Muscle of leg (tissue), 11 donors: ENCODE measurements around the gene MAP1A. TPM values are rescaled to one million over a fixed set of nuclear protein-coding genes. Genes with fewer than 3 reads are reported as not detected.
"Not testable (repeated sequence)": the region's sequence is repeated elsewhere in the genome, so short reads cannot be mapped to it uniquely, and the experiment has no call there.

Experiments
- DNase-seq: peaks from one replicate; pipeline ENCODE4 v3.0.0; 2013
- H3K27ac ChIP-seq: one replicate; pipeline ENCODE4 v1.5.1; 2013; ENCODE audit warnings: mild to moderate bottlenecking, low read length, control low read depth
- H3K27me3 ChIP-seq: one replicate; pipeline ENCODE4 v1.6.1; 2013; ENCODE audit warnings: low read length; ENCODE audit not compliant: control insufficient read depth, insufficient read depth
- H3K36me3 ChIP-seq: one replicate; pipeline ENCODE4 v1.6.1; 2013; ENCODE audit warnings: low read length; ENCODE audit not compliant: control insufficient read depth, insufficient read depth
- H3K4me1 ChIP-seq: one replicate; pipeline ENCODE4 v1.6.1; 2013; ENCODE audit warnings: low read length; ENCODE audit not compliant: control insufficient read depth, insufficient read depth
- H3K4me3 ChIP-seq: one replicate; pipeline ENCODE4 v1.5.1; 2013; ENCODE audit warnings: low read length, control low read depth
- H3K9me3 ChIP-seq: replicated peaks from 2 replicates; pipeline ENCODE4 v1.6.1; 2013; ENCODE audit warnings: low read depth, low read length; ENCODE audit not compliant: control insufficient read depth
- WGBS: methylation state at CpG from one replicate; pipeline ENCODE4 v1.1.5; 2013; ENCODE audit warnings: missing lambda C conversion rate; ENCODE audit not compliant: insufficient coverage; 5-methylcytosine and 5-hydroxymethylcytosine counted together
- polyA plus RNA-seq, 8 donors: library from polyadenylated mRNA; unstranded; fragments of 120-200 nt; gene quantifications; one replicate each; pipeline versions ENCODE4 v1.2.1 to v1.2.3, GENCODE V29; 2013; ENCODE audit warnings: inconsistent platforms in 1 of 8, low replicate concordance in 1 of 8; ENCODE audit not compliant: insufficient read length in 8 of 8, insufficient read depth in 1 of 8
- total RNA-seq: library from RNA; stranded (reverse); fragments of 120-200 nt; gene quantifications from one replicate; pipeline ENCODE4 v1.2.4, GENCODE V29; 2013

The MAP1A gene
- total and polyA plus RNA-seq, 9 donors: 22.9 to 56.2 (median 42.8) TPM

- DNase-seq: no peak
- peaks cover 18% of the 10 kb centered on the region for H3K4me1 ChIP-seq
- H3K4me3 ChIP-seq: no peak overlapping the region
- no peaks in the 10 kb centered on the region for H3K9me3 ChIP-seq
- 97% methylated on average over 8 of the region's 15 CpGs for WGBS
- peaks cover 52% of the 10 kb centered on the region for H3K36me3 ChIP-seq
- no peak overlapping the region for H3K27ac ChIP-seq
- no peaks in the 10 kb centered on the region for H3K27me3 ChIP-seq
Observed at GRCh38 chr15:43529141-43529540, 11.7 kb downstream of the MAP1A start.

GRCh38 chr15:43529587-43530345 is 12.4 kb downstream of the MAP1A start:
- 89% methylated on average over 10 of the region's 12 CpGs for WGBS
- no peak overlapping the region for H3K27ac ChIP-seq
- H3K36me3 ChIP-seq: peaks cover 48% of the 10 kb centered on the region
- H3K4me1 ChIP-seq: peaks cover 18% of the 10 kb centered on the region
- no peaks in the 10 kb centered on the region for H3K27me3 ChIP-seq
- H3K4me3 ChIP-seq: no peak overlapping the region
- no peaks in the 10 kb centered on the region for H3K9me3 ChIP-seq
- no peak for DNase-seq

DNA sequence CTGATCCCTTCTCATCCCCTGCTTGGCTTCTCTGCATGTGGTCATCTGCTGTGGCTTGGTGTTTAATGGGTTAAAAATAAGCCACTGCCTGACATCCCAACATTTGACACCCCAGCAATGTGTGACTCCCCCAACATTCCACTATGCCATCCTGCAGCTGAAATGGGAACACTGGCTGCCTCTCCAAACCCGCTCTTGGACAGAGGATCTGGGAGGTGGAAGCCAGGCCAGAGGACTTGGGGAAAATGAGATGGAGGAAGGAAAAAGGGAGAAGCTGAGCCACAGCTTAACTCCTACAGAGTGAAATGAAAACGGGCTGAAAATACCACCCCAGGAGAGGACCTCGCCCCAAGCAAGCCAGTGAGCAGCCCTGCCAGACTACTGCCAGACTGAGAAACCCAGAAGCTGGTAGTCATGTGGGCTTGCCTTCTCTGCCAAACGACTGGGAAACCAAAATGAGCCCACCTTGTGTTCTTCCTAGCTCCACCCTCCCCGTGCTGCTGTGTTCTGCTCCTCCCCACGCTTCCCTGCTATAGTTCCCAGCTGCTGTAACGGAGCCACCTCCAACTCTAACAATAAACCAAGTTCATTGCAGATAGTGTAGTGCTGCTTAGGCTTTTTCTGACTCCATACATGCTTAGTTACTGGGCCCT is 13.7 kb downstream of the MAP1A start:
- no peaks in the 10 kb centered on the region for H3K27me3 ChIP-seq
- WGBS: 7% methylated on average over 3 of the region's 7 CpGs
- H3K4me1 ChIP-seq: peaks cover 18% of the 10 kb centered on the region
- H3K4me3 ChIP-seq: no peak overlapping the region
- peak; percentile 60 for DNase-seq
- H3K27ac ChIP-seq: peak overlapping the region; percentile 9
- H3K9me3 ChIP-seq: no peaks in the 10 kb centered on the region
- H3K36me3 ChIP-seq: peaks cover 34% of the 10 kb centered on the region

DNA sequence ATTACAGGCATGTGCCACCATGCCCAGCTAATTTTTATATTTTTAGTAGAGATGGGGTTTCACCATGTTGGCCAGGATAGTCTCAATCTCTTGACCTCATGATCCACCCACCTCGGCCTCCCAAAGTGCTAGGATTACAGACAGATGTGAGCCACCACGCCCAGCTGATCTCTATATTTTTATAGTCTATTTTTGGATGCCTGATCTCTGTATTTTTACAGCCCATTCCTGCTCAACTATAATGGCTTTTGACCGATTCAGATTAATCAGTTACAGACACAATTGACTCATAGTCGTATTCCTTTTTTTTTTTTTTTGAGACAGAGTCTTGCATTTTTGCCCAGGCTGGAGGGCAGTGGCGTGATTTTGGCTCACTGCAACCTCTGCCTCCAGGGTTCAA is 15.4 kb downstream of the MAP1A start:
- H3K9me3 ChIP-seq, H3K27me3 ChIP-seq, H3K27ac ChIP-seq, DNase-seq, H3K4me3 ChIP-seq: not testable (repeated sequence)
- peaks cover 18% of the 10 kb centered on the region for H3K4me1 ChIP-seq
- 69% methylated on average over 2 of the region's 5 CpGs for WGBS
- peaks cover 24% of the 10 kb centered on the region for H3K36me3 ChIP-seq

- no peak overlapping the region for H3K27ac ChIP-seq
- 83% methylated on average over 3 of the region's 3 CpGs for WGBS
- H3K4me1 ChIP-seq: peaks cover 18% of the 10 kb centered on the region
- H3K27me3 ChIP-seq: no peaks in the 10 kb centered on the region
- H3K36me3 ChIP-seq: peaks cover 7% of the 10 kb centered on the region
- no peaks in the 10 kb centered on the region for H3K9me3 ChIP-seq
- no peak overlapping the region for H3K4me3 ChIP-seq
- DNase-seq: no peak
Observed at GRCh38 chr15:43534897-43535296, 17.5 kb downstream of the MAP1A start.

GRCh38 chr15:43538091-43538490 is 20.7 kb downstream of the MAP1A start:
- Histone ChIP-seq H3K27ac (no peak overlapping the region), H3K9me3 (no peaks in the 10 kb centered on the region), H3K4me1 (no peaks in the 10 kb centered on the region), H3K27me3 (no peaks in the 10 kb centered on the region), H3K4me3 (no peak overlapping the region), H3K36me3 (peaks cover 2% of the 10 kb centered on the region)
- DNase-seq: no peak
- no CpG with 5 or more reads among the region's 2 CpGs for WGBS

- no peaks in the 10 kb centered on the region for H3K4me1 ChIP-seq
- H3K4me3 ChIP-seq: no peak overlapping the region
- no peaks in the 10 kb centered on the region for H3K36me3 ChIP-seq
- H3K27me3 ChIP-seq: no peaks in the 10 kb centered on the region
- no peaks in the 10 kb centered on the region for H3K9me3 ChIP-seq
- no peak overlapping the region for H3K27ac ChIP-seq
- DNase-seq: no peak
Observed at GRCh38 chr15:43541785-43542184, 24.4 kb downstream of the MAP1A start.

GRCh38 chr15:43544266-43544665 is 26.9 kb downstream of the MAP1A start:
- Histone ChIP-seq H3K4me1 (no peaks in the 10 kb centered on the region), H3K27ac (no peak overlapping the region), H3K27me3 (no peaks in the 10 kb centered on the region), H3K4me3 (no peak overlapping the region), H3K36me3 (no peaks in the 10 kb centered on the region), H3K9me3 (no peaks in the 10 kb centered on the region)
- no peak for DNase-seq

DNA sequence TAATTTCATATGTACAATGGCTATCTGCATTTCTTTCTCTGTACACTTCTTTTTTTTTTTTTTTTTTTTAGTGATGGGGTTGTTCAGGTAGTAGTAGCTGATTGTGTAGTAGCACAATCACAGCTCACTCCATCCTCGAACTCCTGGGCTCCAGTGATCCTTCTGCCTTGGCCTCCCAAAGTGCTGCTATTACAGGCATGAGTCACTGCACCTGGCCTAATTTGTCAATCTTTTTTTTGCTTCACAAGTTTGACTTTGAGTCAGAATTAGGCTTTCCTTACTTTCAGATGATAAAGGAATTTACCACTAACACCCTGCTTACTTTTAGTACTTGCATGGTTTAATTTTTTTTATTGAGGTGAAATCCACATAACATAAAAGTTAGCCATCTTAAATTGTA is 28.0 kb downstream of the MAP1A start:
- no peak overlapping the region for H3K4me3 ChIP-seq
- no peak for DNase-seq
- H3K27ac ChIP-seq: no peak overlapping the region
- H3K36me3 ChIP-seq: no peaks in the 10 kb centered on the region
- WGBS: no CpG with 5 or more reads among the region's 1 CpG
- H3K9me3 ChIP-seq: no peaks in the 10 kb centered on the region
- no peaks in the 10 kb centered on the region for H3K4me1 ChIP-seq
- H3K27me3 ChIP-seq: no peaks in the 10 kb centered on the region

DNA sequence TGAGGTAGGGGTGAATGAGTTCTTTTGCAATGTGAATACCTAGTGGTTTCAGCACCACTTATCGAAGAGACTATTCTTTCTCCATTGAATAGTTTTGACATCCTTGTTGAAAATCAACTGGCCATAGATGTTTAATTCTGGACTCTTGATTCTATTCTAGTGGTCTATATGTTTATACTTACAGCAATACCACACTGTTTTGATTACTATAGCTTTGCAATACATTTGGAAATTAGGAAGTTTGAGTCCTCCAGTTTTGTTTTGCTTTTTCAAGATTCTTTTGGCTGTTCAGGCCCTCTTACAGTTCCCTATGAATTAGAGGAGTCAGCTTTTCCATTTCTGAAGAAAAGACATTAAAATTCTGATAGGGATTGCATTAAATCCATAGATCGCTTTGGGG is 30.1 kb downstream of the MAP1A start:
- Histone ChIP-seq H3K36me3 (no peaks in the 10 kb centered on the region), H3K4me1 (no peaks in the 10 kb centered on the region), H3K27me3 (no peaks in the 10 kb centered on the region), H3K4me3 (no peak overlapping the region), H3K9me3 (no peaks in the 10 kb centered on the region), H3K27ac (no peak overlapping the region)
- WGBS: 100% methylated on average over 1 of the region's 2 CpGs
- DNase-seq: no peak
